NOMO-1 treated with DMSO at 0.1 percent for 48 hours (cell line): ENCODE measurements around the gene KBTBD13.
A peak's percentile ranks its signal among the peaks of the same experiment; 100 is the strongest.
"Not testable (repeated sequence)": the region's sequence is repeated elsewhere in the genome, so short reads cannot be mapped to it uniquely, and the experiment has no call there.

Source experiments
- DNase-seq: peaks from one replicate; lab custom pipeline; 2025; ENCODE audit not compliant: unreplicated experiment; lab: John Stamatoyannopoulos, UW

The KBTBD13 gene

GRCh38 chr15:65087873-65088642, 11.5 kb downstream of the KBTBD13 start:
- DNase-seq: no peak

GRCh38 chr15:65088643-65089021, 12.1 kb downstream of the KBTBD13 start:
- DNase-seq: no peak

GRCh38 chr15:65089206-65089824, 12.8 kb downstream of the KBTBD13 start:
- no peak for DNase-seq

- DNase-seq: no peak
Measured at GRCh38 chr15:65091946-65092770, 15.6 kb downstream of the KBTBD13 start.

GRCh38 chr15:65092911-65093792, 16.6 kb downstream of the KBTBD13 start:
- no peak for DNase-seq

- not testable (repeated sequence) for DNase-seq
Measured at GRCh38 chr15:65093793-65094170, 17.2 kb downstream of the KBTBD13 start.

GRCh38 chr15:65094294-65094995, 17.9 kb downstream of the KBTBD13 start:
- DNase-seq: no peak

- DNase-seq: no peak
Measured at GRCh38 chr15:65095011-65095746, 18.6 kb downstream of the KBTBD13 start.

- no peak for DNase-seq
Measured at GRCh38 chr15:65095747-65096104, 19.2 kb downstream of the KBTBD13 start.

- no peak for DNase-seq
Measured at GRCh38 chr15:65096481-65097385, 20.2 kb downstream of the KBTBD13 start.

- DNase-seq: no peak
Measured at GRCh38 chr15:65097651-65098263, 21.2 kb downstream of the KBTBD13 start.

- no peak for DNase-seq
Measured at GRCh38 chr15:65099336-65099735, 22.8 kb downstream of the KBTBD13 start.

- DNase-seq: not testable (repeated sequence)
Measured at GRCh38 chr15:65099801-65100200, 23.3 kb downstream of the KBTBD13 start.

- no peak for DNase-seq
Measured at GRCh38 chr15:65100442-65100841, 23.9 kb downstream of the KBTBD13 start.

- DNase-seq: peak; percentile 65
Measured at GRCh38 chr15:65101411-65101890, 24.9 kb downstream of the KBTBD13 start.

- DNase-seq: no peak
Measured at GRCh38 chr15:65101891-65102708, 25.6 kb downstream of the KBTBD13 start.

GRCh38 chr15:65102912-65103311, 26.4 kb downstream of the KBTBD13 start:
- DNase-seq: no peak
